Liver (tissue), 9 donors: ENCODE results near the gene SETBP1. TPM values are rescaled to one million over a fixed set of nuclear protein-coding genes. Genes with fewer than 3 reads are reported as not detected.

Source experiments
- DNase-seq: peaks from one replicate; pipeline ENCODE4 v3.0.0-alpha.2; 2017; ENCODE audit warnings: low spot score
- H3K27ac ChIP-seq, 2 donors: one replicate each; pipeline ENCODE4 v1.7.0; 2013; ENCODE audit warnings: inconsistent platforms in 2 of 2, low read length in 2 of 2, control low read depth in 1 of 2, low read depth in 1 of 2, mild to moderate bottlenecking in 1 of 2
- H3K27me3 ChIP-seq, 4 donors: one replicate each; pipeline versions ENCODE4 v1.6.1 to v1.7.0; 2013; ENCODE audit warnings: low read length in 3 of 4, inconsistent platforms in 1 of 4, mild to moderate bottlenecking in 1 of 4, moderate library complexity in 1 of 4; ENCODE audit not compliant: control insufficient read depth in 4 of 4, insufficient read depth in 4 of 4
- H3K36me3 ChIP-seq, 4 donors: one replicate each; pipeline versions ENCODE4 v1.6.1 to v1.7.0; 2013; ENCODE audit warnings: low read length in 3 of 4, mild to moderate bottlenecking in 3 of 4, low read depth in 1 of 4, moderate library complexity in 1 of 4; ENCODE audit not compliant: control insufficient read depth in 4 of 4, insufficient read depth in 3 of 4
- H3K4me1 ChIP-seq, 4 donors: one replicate each; pipeline versions ENCODE4 v1.6.1 to v1.7.0; 2013; ENCODE audit warnings: low read length in 3 of 4, mild to moderate bottlenecking in 3 of 4, moderate library complexity in 1 of 4; ENCODE audit not compliant: control insufficient read depth in 4 of 4, insufficient read depth in 4 of 4
- H3K4me3 ChIP-seq, 3 donors: one replicate each; pipeline versions ENCODE4 v1.6.1 to v1.7.0; 2013; ENCODE audit warnings: low read length in 3 of 3, control low read depth in 1 of 3, low read depth in 1 of 3, mild to moderate bottlenecking in 1 of 3
- H3K9ac ChIP-seq, 2 donors: one replicate each; pipeline ENCODE4 v1.7.0; 2013; ENCODE audit warnings: low read length in 2 of 2, mild to moderate bottlenecking in 2 of 2, moderate library complexity in 2 of 2, control low read depth in 1 of 2, low read depth in 1 of 2
- H3K9me3 ChIP-seq, 4 donors: one replicate each; pipeline versions ENCODE4 v1.6.1 to v1.7.0; 2013; ENCODE audit warnings: low read length in 3 of 4; ENCODE audit not compliant: control insufficient read depth in 4 of 4
- EGR1 ChIP-seq, 2 donors: IDR thresholded peaks; 2 replicates each; pipeline ENCODE4 v1.6.1; 2016 to 2018; ENCODE audit warnings: antibody characterized with exemption in 2 of 2, low read depth in 2 of 2
- FOXA2 ChIP-seq: IDR thresholded peaks from 2 replicates; pipeline ENCODE4 v1.6.1; 2016; ENCODE audit warnings: antibody characterized with exemption
- GABPA ChIP-seq, 2 donors: IDR thresholded peaks in 1 of 2; conservative IDR thresholded peaks in 1 of 2; 2 replicates each; pipeline ENCODE4 v1.6.1; 2016; ENCODE audit warnings: antibody characterized with exemption in 2 of 2, mild to moderate bottlenecking in 1 of 2, moderate library complexity in 1 of 2
- HNF4A ChIP-seq, 2 donors: conservative IDR thresholded peaks; 2 replicates each; pipeline ENCODE4 v1.6.1; 2016; ENCODE audit warnings: antibody characterized with exemption in 2 of 2, mild to moderate bottlenecking in 2 of 2
- HNF4G ChIP-seq: IDR thresholded peaks from 2 replicates; pipeline ENCODE4 v1.6.1; 2016; ENCODE audit warnings: antibody characterized with exemption
- JUND ChIP-seq, 2 donors: IDR thresholded peaks; 2 replicates each; pipeline ENCODE4 v1.6.1; 2016; ENCODE audit warnings: antibody characterized with exemption in 2 of 2
- NR2F2 ChIP-seq: IDR thresholded peaks from 2 replicates; pipeline ENCODE4 v1.6.1; 2016; ENCODE audit warnings: antibody characterized with exemption
- RAD21 ChIP-seq, 2 donors: IDR thresholded peaks; 2 replicates each; pipeline ENCODE4 v1.6.1; 2016; ENCODE audit warnings: antibody characterized with exemption in 2 of 2, mild to moderate bottlenecking in 2 of 2
- RXRA ChIP-seq, 2 donors: IDR thresholded peaks; 2 replicates each; pipeline ENCODE4 v1.6.1; 2017 to 2018; ENCODE audit warnings: antibody characterized with exemption in 2 of 2, mild to moderate bottlenecking in 1 of 2
- TAF1 ChIP-seq: conservative IDR thresholded peaks from 2 replicates; pipeline ENCODE4 v1.6.1; 2016; ENCODE audit warnings: antibody characterized with exemption, mild to moderate bottlenecking
- YY1 ChIP-seq: IDR thresholded peaks from 2 replicates; pipeline ENCODE4 v1.6.1; 2016; ENCODE audit warnings: antibody characterized with exemption, mild to moderate bottlenecking
- whole genome bisulfite sequencing: extraction: QIAGEN DNeasy Blood & Tissue Kit; methylation state at CpG from one replicate; pipeline ENCODE4 v1.1.7; 2013; 5-methylcytosine and 5-hydroxymethylcytosine counted together
- polyA plus RNA-seq, 2 donors: library from polyadenylated mRNA; stranded (reverse) in 1 of 2; unstranded in 1 of 2; fragments of 200-250 nt in 1 of 2; fragments of >200 nt in 1 of 2; fragmentation: Nextera tagmentation in 1 of 2; extraction: Ambion mirVana in 1 of 2; gene quantifications; one replicate each; pipeline versions ENCODE4 v1.2.1 to v1.2.3, GENCODE V29; 2013 to 2015
- total RNA-seq, 2 donors: library from RNA; depleted of rRNA; stranded (reverse); fragments of >200 nt; gene quantifications; one replicate each; pipeline ENCODE4 v1.2.3, GENCODE V29; 2014
- TF ChIP-seq, protein P1 (sequence below): IDR thresholded peaks from 2 replicates; pipeline ENCODE4 v1.6.1; 2016; ENCODE audit warnings: antibody characterized with exemption, mild to moderate bottlenecking
- TF ChIP-seq, protein P2 (sequence below): IDR thresholded peaks from 2 replicates; pipeline ENCODE4 v1.6.1; 2016; ENCODE audit warnings: antibody characterized with exemption
- donor health status: healthy.
- donor health status: healthy.
- donor health status: healthy.
- donor health status: healthy.
- donor health status: healthy.

Gene SETBP1
- total and polyA plus RNA-seq, 4 donors: 2.5 to 15.8 (median 4.7) TPM

DNA sequence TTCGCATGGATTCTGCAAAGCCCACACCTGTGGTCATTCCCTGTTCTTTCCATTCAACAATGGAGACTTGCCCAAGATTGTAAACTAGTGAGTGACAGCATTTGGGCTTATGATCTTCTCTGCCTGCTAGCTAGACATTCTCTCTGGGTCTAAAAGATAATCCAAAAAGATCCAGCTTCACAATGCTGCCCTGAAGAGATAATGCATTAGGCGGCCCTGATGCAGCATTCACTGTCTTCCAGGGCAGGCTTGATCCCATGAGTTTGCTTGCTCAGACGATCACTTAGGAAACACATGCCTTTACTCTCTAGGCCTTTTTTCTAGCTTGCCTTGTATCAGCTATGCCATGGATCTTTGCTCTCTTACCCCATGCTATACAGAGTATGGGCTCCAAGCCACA is 196.1 kb downstream of the SETBP1 start (continued):
- TF ChIP-seq, protein P1, sequence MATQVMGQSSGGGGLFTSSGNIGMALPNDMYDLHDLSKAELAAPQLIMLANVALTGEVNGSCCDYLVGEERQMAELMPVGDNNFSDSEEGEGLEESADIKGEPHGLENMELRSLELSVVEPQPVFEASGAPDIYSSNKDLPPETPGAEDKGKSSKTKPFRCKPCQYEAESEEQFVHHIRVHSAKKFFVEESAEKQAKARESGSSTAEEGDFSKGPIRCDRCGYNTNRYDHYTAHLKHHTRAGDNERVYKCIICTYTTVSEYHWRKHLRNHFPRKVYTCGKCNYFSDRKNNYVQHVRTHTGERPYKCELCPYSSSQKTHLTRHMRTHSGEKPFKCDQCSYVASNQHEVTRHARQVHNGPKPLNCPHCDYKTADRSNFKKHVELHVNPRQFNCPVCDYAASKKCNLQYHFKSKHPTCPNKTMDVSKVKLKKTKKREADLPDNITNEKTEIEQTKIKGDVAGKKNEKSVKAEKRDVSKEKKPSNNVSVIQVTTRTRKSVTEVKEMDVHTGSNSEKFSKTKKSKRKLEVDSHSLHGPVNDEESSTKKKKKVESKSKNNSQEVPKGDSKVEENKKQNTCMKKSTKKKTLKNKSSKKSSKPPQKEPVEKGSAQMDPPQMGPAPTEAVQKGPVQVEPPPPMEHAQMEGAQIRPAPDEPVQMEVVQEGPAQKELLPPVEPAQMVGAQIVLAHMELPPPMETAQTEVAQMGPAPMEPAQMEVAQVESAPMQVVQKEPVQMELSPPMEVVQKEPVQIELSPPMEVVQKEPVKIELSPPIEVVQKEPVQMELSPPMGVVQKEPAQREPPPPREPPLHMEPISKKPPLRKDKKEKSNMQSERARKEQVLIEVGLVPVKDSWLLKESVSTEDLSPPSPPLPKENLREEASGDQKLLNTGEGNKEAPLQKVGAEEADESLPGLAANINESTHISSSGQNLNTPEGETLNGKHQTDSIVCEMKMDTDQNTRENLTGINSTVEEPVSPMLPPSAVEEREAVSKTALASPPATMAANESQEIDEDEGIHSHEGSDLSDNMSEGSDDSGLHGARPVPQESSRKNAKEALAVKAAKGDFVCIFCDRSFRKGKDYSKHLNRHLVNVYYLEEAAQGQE: no peak
- TF ChIP-seq FOXA2: no peak

DNA sequence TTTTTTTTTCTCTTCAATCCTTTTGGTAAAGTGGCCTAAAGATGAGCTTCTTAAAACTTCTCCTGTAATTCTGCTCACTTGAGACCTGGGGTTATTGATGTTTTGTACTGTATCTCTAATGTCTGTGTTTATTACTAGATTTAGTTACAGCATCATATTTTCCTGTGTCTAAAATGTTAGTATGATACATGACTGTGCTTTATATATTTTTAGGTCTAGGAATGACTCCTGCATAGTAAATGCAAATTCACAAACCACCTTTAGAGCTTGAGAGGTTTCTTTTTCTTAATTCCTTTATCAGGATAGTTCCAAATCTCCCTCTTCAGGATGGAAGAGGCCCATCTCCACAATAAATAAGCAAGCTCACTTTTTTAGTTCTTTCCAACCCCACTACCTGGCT is 197.6 kb downstream of the SETBP1 start:
- no peaks in the 10 kb centered on the region for H3K27me3 ChIP-seq
- H3K9ac ChIP-seq: no peak overlapping the region
- no peaks in the 10 kb centered on the region for H3K9me3 ChIP-seq
- H3K36me3 ChIP-seq: no peaks in the 10 kb centered on the region
- peaks cover 0 to 2% (median 0%) of the 10 kb centered on the region in 4 donors for H3K4me1 ChIP-seq
- no peak overlapping the region for H3K4me3 ChIP-seq
- no peak overlapping the region for H3K27ac ChIP-seq
- no peak for DNase-seq
- no peak for TF ChIP-seq HNF4A (conservative IDR thresholded peaks at IDR 0.05)
- no peak for TF ChIP-seq GABPA (IDR thresholded peaks at IDR 0.05 in 1 of 2, conservative IDR thresholded peaks at IDR 0.05 in 1 of 2)
- no peak for TF ChIP-seq RXRA (IDR thresholded peaks at IDR 0.05)

DNA sequence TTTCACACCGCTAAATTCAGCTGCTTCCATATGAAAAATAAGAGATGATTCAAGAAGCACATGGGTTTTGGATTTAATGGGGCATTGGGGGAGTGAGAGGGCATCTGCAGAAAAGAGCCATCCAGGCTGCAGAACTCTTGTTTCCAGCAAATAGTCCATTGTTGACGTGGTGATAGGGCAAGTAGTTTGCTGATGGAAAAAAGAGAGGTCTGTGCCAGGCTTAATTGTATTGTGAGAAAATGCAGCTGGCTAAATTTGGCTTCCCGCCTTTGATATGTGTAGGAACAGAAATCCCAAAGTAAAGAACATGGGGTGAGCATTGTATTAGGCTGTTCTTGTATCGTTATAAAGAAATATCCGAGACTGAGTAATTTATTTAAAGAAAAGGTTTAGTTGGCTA is 199.5 kb downstream of the SETBP1 start:
- H3K36me3 ChIP-seq: no peaks in the 10 kb centered on the region
- 96% methylated on average over 5 of the region's 5 CpGs for WGBS
- no peak for TF ChIP-seq JUND (IDR thresholded peaks at IDR 0.05)
- TF ChIP-seq HNF4G: no peak
- no peak for TF ChIP-seq TAF1
- TF ChIP-seq NR2F2: no peak
- no peak for TF ChIP-seq EGR1 (IDR thresholded peaks at IDR 0.05; ENCODE audit: low read depth in 2 of 2)
- TF ChIP-seq, protein P2, sequence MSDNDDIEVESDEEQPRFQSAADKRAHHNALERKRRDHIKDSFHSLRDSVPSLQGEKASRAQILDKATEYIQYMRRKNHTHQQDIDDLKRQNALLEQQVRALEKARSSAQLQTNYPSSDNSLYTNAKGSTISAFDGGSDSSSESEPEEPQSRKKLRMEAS: no peak
- TF ChIP-seq FOXA2: no peak
- TF ChIP-seq RAD21 (IDR thresholded peaks at IDR 0.05): no peak
- TF ChIP-seq, protein P1: no peak
- TF ChIP-seq HNF4A (conservative IDR thresholded peaks at IDR 0.05): no peak
- no peak for TF ChIP-seq RXRA (IDR thresholded peaks at IDR 0.05)
- TF ChIP-seq YY1: no peak

More for the DNA sequence above, 199.5 kb downstream of the SETBP1 start:
- H3K9ac ChIP-seq: no peak overlapping the region
- H3K4me1 ChIP-seq: peaks cover 0 to 11% (median 5%) of the 10 kb centered on the region in 4 donors
- H3K9me3 ChIP-seq: no peaks in the 10 kb centered on the region
- DNase-seq: no peak
- no peaks in the 10 kb centered on the region for H3K27me3 ChIP-seq
- H3K4me3 ChIP-seq: no peak overlapping the region
- H3K27ac ChIP-seq: no peak overlapping the region
